Duodenal mucosa (tissue), 2 donors: ENCODE measurements around the gene ISG15.
"Not testable (repeated sequence)": the region's sequence is repeated elsewhere in the genome, so short reads cannot be mapped to it uniquely, and the experiment has no call there.

ENCODE experiments used
- H3K27ac ChIP-seq: one replicate; pipeline ENCODE4 v1.7.0; 2013; ENCODE audit warnings: low read depth, low read length
- H3K27me3 ChIP-seq, 2 donors: one replicate each; pipeline ENCODE4 v1.7.0; 2013; ENCODE audit warnings: low read length in 2 of 2, control low read depth in 1 of 2; ENCODE audit not compliant: insufficient read depth in 2 of 2, control insufficient read depth in 1 of 2
- H3K36me3 ChIP-seq, 2 donors: one replicate each; pipeline ENCODE4 v1.7.0; 2013; ENCODE audit warnings: low read length in 2 of 2, control low read depth in 1 of 2; ENCODE audit not compliant: insufficient read depth in 2 of 2, control insufficient read depth in 1 of 2
- H3K4me1 ChIP-seq, 2 donors: one replicate each; pipeline ENCODE4 v1.7.0; 2013; ENCODE audit warnings: low read length in 2 of 2, control low read depth in 1 of 2; ENCODE audit not compliant: insufficient read depth in 2 of 2, control insufficient read depth in 1 of 2
- H3K4me3 ChIP-seq, 2 donors: one replicate each; pipeline ENCODE4 v1.7.0; 2013; ENCODE audit warnings: low read length in 2 of 2, low read depth in 1 of 2
- H3K9ac ChIP-seq, 2 donors: one replicate each; pipeline ENCODE4 v1.7.0; 2013; ENCODE audit warnings: low read length in 2 of 2, low read depth in 1 of 2
- H3K9me3 ChIP-seq, 2 donors: one replicate each; pipeline ENCODE4 v1.7.0; 2013; ENCODE audit warnings: low read length in 2 of 2, control low read depth in 1 of 2; ENCODE audit not compliant: control insufficient read depth in 1 of 2

The ISG15 gene

GRCh38 chr1:1054099-1054700 lies 40.9 kb downstream of the ISG15 start:
- Histone ChIP-seq H3K27ac (no peak overlapping the region), H3K4me1 (peaks cover 0 to 15% of the 10 kb centered on the region in 2 donors), H3K36me3 (peaks cover 0 to 3% of the 10 kb centered on the region in 2 donors), H3K27me3 (peaks cover 16 to 20% of the 10 kb centered on the region in 2 donors), H3K4me3 (no peak overlapping the region), H3K9ac (no peak overlapping the region), H3K9me3 (no peaks in the 10 kb centered on the region)

- Histone ChIP-seq H3K4me1 (peaks cover 0 to 19% of the 10 kb centered on the region in 2 donors), H3K27ac (no peak overlapping the region), H3K36me3 (peaks cover 0 to 3% of the 10 kb centered on the region in 2 donors), H3K9me3 (no peaks in the 10 kb centered on the region), H3K4me3 (no peak overlapping the region), H3K27me3 (peaks cover 20 to 23% of the 10 kb centered on the region in 2 donors), H3K9ac (no peak overlapping the region)
These were observed 41.7 kb downstream of the ISG15 start for GRCh38 chr1:1054971-1055370.

GRCh38 chr1:1055841-1056736 lies 42.8 kb downstream of the ISG15 start:
- H3K4me3 ChIP-seq: no peak overlapping the region
- peaks cover 0 to 12% of the 10 kb centered on the region in 2 donors for H3K4me1 ChIP-seq
- H3K9ac ChIP-seq: no peak overlapping the region
- H3K27ac ChIP-seq: no peak overlapping the region
- peaks cover 0 to 3% of the 10 kb centered on the region in 2 donors for H3K36me3 ChIP-seq
- H3K27me3 ChIP-seq: peaks cover 30 to 33% of the 10 kb centered on the region in 2 donors
- no peaks in the 10 kb centered on the region for H3K9me3 ChIP-seq

GRCh38 chr1:1057769-1058087 lies 44.4 kb downstream of the ISG15 start:
- H3K9me3 ChIP-seq, H3K9ac ChIP-seq, H3K4me3 ChIP-seq, H3K27ac ChIP-seq, H3K36me3 ChIP-seq: not testable (repeated sequence)
- Histone ChIP-seq H3K4me1 (peaks cover 0 to 11% of the 10 kb centered on the region in 2 donors), H3K27me3 (peaks cover 40 to 48% of the 10 kb centered on the region in 2 donors)

GRCh38 chr1:1058088-1058905 lies 45.0 kb downstream of the ISG15 start:
- Histone ChIP-seq H3K9me3 (no peaks in the 10 kb centered on the region), H3K36me3 (no peaks in the 10 kb centered on the region), H3K27me3 (peaks cover 46 to 54% of the 10 kb centered on the region in 2 donors), H3K4me3 (no peak overlapping the region), H3K9ac (no peak overlapping the region), H3K4me1 (peaks cover 0 to 11% of the 10 kb centered on the region in 2 donors), H3K27ac (no peak overlapping the region)

GRCh38 chr1:1058921-1059493 lies 45.7 kb downstream of the ISG15 start:
- Histone ChIP-seq H3K4me3 (peak overlapping the region; percentile 21 to 22), H3K36me3 (no peaks in the 10 kb centered on the region), H3K4me1 (peaks cover 2 to 14% of the 10 kb centered on the region in 2 donors), H3K9ac (no peak overlapping the region), H3K9me3 (no peaks in the 10 kb centered on the region), H3K27ac (no peak overlapping the region), H3K27me3 (peaks cover 52 to 61% of the 10 kb centered on the region in 2 donors)

- Histone ChIP-seq H3K9ac (no peak overlapping the region), H3K27me3 (peaks cover 57 to 67% of the 10 kb centered on the region in 2 donors), H3K9me3 (no peaks in the 10 kb centered on the region), H3K4me1 (peaks cover 5 to 17% of the 10 kb centered on the region in 2 donors), H3K4me3 (peak overlapping the region; percentile 22 to 46), H3K27ac (no peak overlapping the region), H3K36me3 (no peaks in the 10 kb centered on the region)
These were observed 46.4 kb downstream of the ISG15 start for GRCh38 chr1:1059494-1060280.

GRCh38 chr1:1060281-1061000 lies 47.1 kb downstream of the ISG15 start:
- peaks cover 5 to 17% of the 10 kb centered on the region in 2 donors for H3K4me1 ChIP-seq
- H3K36me3 ChIP-seq: no peaks in the 10 kb centered on the region
- peaks cover 57 to 67% of the 10 kb centered on the region in 2 donors for H3K27me3 ChIP-seq
- no peak overlapping the region for H3K9ac ChIP-seq
- no peaks in the 10 kb centered on the region for H3K9me3 ChIP-seq
- no peak overlapping the region for H3K27ac ChIP-seq
- H3K4me3 ChIP-seq: no peak overlapping the region
